Chondrocyte (in vitro differentiated cells): ENCODE results near the gene KCTD7. TPM values are rescaled to one million over a fixed set of nuclear protein-coding genes. Genes with fewer than 3 reads are reported as not detected.
"Not testable (repeated sequence)": the region's sequence is repeated elsewhere in the genome, so short reads cannot be mapped to it uniquely, and the experiment has no call there.

Source experiments
- DNase-seq: peaks from one replicate; pipeline ENCODE4 v3.0.0; 2021; ENCODE audit warnings: mixed read lengths, low spot score
- H3K27ac Mint-ChIP-seq: one replicate; pipeline ENCODE4 v1.8.0; 2021; ENCODE audit warnings: mild to moderate bottlenecking, moderate library complexity, mixed read lengths; ENCODE audit not compliant: unreplicated experiment
- H3K27me3 Mint-ChIP-seq: 2 replicates; pipeline ENCODE4 v1.8.0; 2021; ENCODE audit warnings: low read depth, mixed read lengths
- H3K36me3 Mint-ChIP-seq: 2 replicates; pipeline ENCODE4 v1.8.0; 2021; ENCODE audit warnings: low read depth, mixed read lengths
- H3K4me1 Mint-ChIP-seq: 2 replicates; pipeline ENCODE4 v1.8.0; 2021; ENCODE audit warnings: low read depth, mild to moderate bottlenecking, mixed read lengths
- H3K4me3 Mint-ChIP-seq: one replicate; pipeline ENCODE4 v1.8.0; 2021; ENCODE audit warnings: mild to moderate bottlenecking, moderate library complexity, mixed read lengths; ENCODE audit not compliant: unreplicated experiment
- H3K9me3 Mint-ChIP-seq: 2 replicates; pipeline ENCODE4 v1.8.0; 2021; ENCODE audit warnings: low read depth, mixed read lengths
- CTCF ChIP-seq: fragments of 200-600 bp; sonication (generic); IDR thresholded peaks from 2 replicates; pipeline ENCODE4 v1.5.0; 2021; ENCODE audit warnings: antibody characterized with exemption, mild to moderate bottlenecking, moderate library complexity
- total RNA-seq: library from RNA; stranded (reverse); gene quantifications from 3 replicates; pipeline ENCODE4 v1.2.1, GENCODE V29; 2021

KCTD7 gene
- total RNA-seq, 1 donor from 2014 or later: 16.4 TPM

- no peak overlapping the region for H3K27ac Mint-ChIP-seq
Measured at GRCh38 chr7:66640802-66641525, 12.3 kb downstream of the KCTD7 start.

GRCh38 chr7:66641526-66641871 lies 12.8 kb downstream of the KCTD7 start:
- no peak overlapping the region for H3K4me3 Mint-ChIP-seq
- H3K27ac Mint-ChIP-seq: no peak overlapping the region
- H3K4me1 Mint-ChIP-seq: no peaks in the 10 kb centered on the region
- H3K9me3 Mint-ChIP-seq: no peaks in the 10 kb centered on the region
- TF ChIP-seq CTCF: no peak
- no peaks in the 10 kb centered on the region for H3K27me3 Mint-ChIP-seq
- DNase-seq: no peak
- H3K36me3 Mint-ChIP-seq: peaks cover 37% of the 10 kb centered on the region

More at GRCh38 chr7:66640802-66641525, 12.3 kb downstream of the KCTD7 start:
- Mint-ChIP-seq H3K36me3 (peaks cover 35% of the 10 kb centered on the region), H3K27me3 (no peaks in the 10 kb centered on the region), H3K4me1 (peaks cover 2% of the 10 kb centered on the region), H3K9me3 (no peaks in the 10 kb centered on the region), H3K4me3 (no peak overlapping the region)
- TF ChIP-seq CTCF: no peak
- DNase-seq: no peak

- no peak overlapping the region for H3K4me3 Mint-ChIP-seq
- no peak for TF ChIP-seq CTCF
- no peak for DNase-seq
- no peak overlapping the region for H3K27ac Mint-ChIP-seq
- H3K27me3 Mint-ChIP-seq: no peaks in the 10 kb centered on the region
- H3K36me3 Mint-ChIP-seq: peaks cover 42% of the 10 kb centered on the region
- H3K9me3 Mint-ChIP-seq: no peaks in the 10 kb centered on the region
- no peaks in the 10 kb centered on the region for H3K4me1 Mint-ChIP-seq
Measured at GRCh38 chr7:66642186-66642585, 13.5 kb downstream of the KCTD7 start.

GRCh38 chr7:66642932-66643331 lies 14.3 kb downstream of the KCTD7 start:
- DNase-seq: no peak
- no peak overlapping the region for H3K4me3 Mint-ChIP-seq
- H3K9me3 Mint-ChIP-seq: no peaks in the 10 kb centered on the region
- no peak for TF ChIP-seq CTCF
- no peak overlapping the region for H3K27ac Mint-ChIP-seq
- no peaks in the 10 kb centered on the region for H3K4me1 Mint-ChIP-seq
- H3K36me3 Mint-ChIP-seq: peaks cover 42% of the 10 kb centered on the region
- no peaks in the 10 kb centered on the region for H3K27me3 Mint-ChIP-seq

GRCh38 chr7:66643395-66643794 lies 14.7 kb downstream of the KCTD7 start:
- Mint-ChIP-seq H3K4me1 (no peaks in the 10 kb centered on the region), H3K9me3 (no peaks in the 10 kb centered on the region), H3K4me3 (no peak overlapping the region), H3K27ac (no peak overlapping the region), H3K27me3 (no peaks in the 10 kb centered on the region), H3K36me3 (peaks cover 39% of the 10 kb centered on the region)
- DNase-seq: no peak
- no peak for TF ChIP-seq CTCF

- Mint-ChIP-seq H3K27ac (peak overlapping the region; percentile 57), H3K4me1 (peaks cover 15% of the 10 kb centered on the region)
- not testable (repeated sequence) for H3K4me3 Mint-ChIP-seq, H3K27me3 Mint-ChIP-seq, DNase-seq, H3K36me3 Mint-ChIP-seq, H3K9me3 Mint-ChIP-seq
Measured at GRCh38 chr7:66651026-66651425, 22.3 kb downstream of the KCTD7 start.
